Brain pericyte (primary cell): ENCODE measurements around the gene NELL1.
"Not testable (repeated sequence)": the region's sequence is repeated elsewhere in the genome, so short reads cannot be mapped to it uniquely, and the experiment has no call there.

ENCODE experiments used
- DNase-seq: peaks from one replicate; pipeline ENCODE4 v3.0.0-alpha.2; 2012; ENCODE audit warnings: low read depth, low spot score

NELL1 gene

DNA sequence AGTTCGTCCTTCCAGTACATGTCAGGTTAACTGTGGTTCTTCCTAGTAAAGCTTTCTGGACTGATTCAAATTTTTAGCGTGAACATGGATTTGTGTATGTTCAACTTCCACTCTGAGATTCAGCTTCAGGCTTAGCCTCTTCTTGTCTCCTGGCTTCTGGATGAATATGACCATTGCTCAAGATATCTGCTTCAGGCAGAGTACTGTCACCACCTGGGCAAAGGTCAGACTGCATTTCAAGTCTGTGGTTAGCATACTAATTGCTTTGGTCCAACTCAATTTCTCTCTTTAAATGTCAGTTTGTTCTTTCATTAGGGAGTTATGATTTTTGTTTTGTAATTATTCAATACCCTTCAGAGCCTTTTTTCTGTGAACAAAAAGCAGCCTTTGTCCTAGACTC is 440.0 kb downstream of the NELL1 start:
- no peak for DNase-seq

DNA sequence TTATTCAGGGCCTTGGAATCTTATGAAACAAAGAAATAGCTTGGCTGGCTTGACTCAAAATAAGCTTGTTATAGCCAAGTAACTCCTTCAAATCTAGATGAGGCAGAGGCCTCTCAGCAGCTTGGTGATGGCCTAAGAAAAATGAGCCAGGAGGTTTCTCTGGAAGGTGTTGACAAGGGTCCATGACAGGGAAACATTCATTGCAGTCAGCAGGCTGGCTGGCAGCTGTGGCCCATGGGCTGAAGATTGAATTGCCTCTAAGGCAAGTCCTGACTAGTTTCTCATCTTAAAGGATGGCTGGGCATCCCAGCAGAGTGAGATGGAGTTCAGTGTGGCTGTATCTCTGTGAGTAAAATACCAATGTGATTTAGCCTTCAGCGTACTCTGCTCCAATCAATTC is 441.0 kb downstream of the NELL1 start:
- no peak for DNase-seq

DNA sequence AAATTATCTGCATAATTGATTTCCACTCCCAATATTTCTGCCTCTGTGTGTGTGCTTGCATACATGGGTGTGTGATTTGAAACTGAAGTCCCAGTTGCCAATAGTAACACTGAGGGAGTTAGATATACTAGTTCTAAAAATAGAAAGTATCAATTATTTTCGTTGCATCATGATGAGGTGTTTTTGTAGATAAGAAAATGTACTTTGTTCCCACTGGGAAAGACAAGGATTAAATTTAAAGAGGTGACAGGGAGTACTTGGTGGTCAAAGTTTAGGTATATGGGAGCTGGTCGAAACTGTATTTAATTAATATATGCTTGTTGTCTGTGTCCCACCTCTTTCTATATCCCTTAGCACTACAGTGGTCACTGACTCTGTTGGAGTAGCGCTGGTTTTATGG is 444.5 kb downstream of the NELL1 start:
- DNase-seq: no peak

DNA sequence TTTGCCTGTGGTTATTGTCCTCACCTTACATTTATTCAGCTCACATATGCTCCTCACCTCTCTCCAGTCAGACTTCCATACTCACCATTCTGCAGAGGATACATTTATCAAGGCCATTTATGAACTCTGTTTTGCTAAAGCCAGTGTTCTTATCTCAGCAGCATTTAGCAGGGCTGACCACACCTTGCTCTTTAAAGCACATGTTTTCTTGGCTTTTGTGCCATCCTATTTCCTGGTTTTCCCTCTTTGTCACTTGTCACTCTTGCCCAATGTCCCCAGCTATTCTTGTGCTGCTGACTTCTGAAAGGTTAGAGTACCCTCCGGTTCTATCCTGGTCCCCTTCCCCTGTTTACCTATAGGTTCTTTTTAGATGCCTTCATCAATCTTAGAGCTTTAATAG is 446.6 kb downstream of the NELL1 start:
- DNase-seq: no peak

DNA sequence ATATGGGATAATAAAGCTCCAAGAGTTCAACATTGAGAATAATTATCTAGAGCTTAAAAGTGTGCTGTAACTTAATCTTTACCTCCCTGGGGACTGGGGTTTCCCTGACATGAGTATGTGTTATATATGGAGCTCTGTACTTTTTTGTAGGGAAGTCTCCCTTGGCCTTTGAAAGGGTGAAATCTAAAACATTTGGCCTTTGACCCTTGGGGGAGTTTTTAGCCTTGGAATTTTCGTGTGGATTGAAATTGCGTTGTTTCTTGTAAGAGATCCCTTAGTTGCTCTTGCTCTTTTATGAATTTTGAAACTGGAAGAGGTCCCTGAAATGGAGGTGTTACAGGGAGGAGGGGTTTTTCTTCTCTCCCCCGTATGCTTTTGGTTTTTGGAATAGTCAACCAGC is 450.0 kb downstream of the NELL1 start:
- DNase-seq: no peak

DNA sequence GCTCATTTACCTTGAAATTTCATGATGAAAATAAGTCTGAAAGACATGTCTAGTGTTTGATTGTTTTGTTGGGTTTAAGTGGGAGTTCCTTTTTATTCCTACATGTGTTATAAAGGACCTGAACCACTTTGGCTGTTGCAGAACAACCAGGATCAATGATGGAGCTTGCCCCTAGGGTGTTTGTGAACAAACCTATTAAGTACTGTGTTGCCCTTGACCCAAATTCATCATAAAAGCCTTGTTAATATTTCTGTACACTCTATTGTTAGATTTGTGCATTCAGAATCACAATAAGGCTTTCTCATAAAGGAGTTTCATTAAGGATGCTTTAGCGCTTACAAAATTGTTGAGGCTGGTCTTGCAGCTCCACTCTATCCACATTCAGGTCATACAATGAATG is 452.6 kb downstream of the NELL1 start:
- no peak for DNase-seq

DNA sequence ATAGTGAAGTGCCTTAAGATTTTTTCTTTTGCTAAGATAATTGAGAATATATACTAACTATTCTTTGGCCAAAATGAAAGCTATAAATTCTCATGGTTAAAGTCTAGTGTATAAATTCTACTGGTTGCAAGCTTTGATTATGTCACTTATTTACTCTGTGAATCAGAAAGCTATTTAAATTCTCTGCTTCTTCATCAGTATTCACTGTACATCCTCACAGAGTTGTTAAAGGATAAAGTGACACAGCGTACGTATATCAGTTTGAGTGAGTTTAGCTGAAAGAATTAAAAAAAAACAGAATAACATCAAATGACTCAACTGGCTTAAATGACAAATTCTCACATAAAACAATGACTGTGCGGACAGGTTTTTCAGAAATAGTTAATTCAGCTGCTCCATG is 453.1 kb downstream of the NELL1 start:
- DNase-seq: no peak

DNA sequence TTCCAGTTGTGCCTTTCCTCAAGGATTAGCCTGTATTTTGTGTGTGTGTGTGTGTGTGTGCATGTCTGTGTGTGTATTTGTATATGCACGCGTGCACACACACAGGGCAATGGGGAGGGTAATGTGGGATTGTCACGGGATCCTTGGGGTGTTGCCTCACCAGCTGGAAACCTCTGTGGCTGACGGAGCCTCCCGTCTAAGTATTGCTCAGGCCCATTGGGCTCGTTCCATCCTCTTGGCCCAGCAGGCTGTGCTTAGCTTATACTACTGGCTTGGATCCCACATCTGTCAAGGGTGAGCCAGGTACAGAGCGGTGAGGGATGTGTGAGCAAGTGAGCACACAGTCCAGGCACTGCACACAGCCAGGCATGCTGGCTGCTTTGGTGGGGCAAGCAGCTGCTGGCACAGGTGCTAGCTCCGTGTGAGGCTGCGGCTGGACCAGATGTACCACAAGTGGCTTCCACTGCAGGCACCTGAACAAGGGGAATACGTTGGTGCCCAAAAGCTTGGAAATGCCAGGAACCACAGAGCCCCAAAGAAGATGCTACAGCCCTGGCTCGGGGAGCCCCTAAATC is 462.8 kb downstream of the NELL1 start:
- no peak for DNase-seq

DNA sequence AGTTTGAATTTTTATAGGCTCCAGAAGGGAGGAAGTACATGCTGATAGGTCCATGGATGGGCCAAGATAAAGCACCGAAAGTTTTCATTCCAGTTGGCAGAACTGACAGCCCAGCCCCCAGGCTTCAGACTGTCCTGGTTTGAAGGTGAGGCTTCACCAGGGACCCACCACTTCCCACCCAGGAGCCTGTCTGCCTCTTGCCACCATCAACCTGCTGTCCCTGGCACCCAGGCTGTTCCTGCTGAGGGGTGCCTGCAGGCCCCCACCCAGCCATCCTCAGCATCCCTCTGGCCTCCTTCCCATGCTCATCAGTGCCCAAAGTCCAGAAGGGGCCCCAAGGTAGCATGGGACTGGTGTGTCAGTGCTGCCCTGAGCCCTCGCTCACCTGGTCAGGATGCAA is 463.9 kb downstream of the NELL1 start:
- no peak for DNase-seq

DNA sequence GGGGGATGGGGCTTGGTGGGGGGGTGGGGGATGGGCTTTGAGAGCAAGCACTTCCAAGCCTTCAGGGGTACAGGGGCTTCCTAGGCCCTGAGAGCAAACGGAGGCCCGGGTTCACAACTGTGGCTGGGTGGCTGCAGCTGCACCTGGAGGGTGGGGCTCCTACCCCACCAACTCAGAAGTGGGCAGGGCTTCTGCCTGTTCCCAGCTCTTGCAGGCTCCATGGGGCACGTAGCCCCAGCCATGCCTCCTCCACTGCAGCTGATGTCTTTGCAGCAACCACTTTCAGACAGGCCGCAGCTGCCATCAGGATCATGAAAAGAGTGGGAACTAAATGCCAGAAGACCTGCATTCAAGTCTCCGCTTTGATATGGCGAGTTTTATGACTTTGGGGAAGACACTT is 464.3 kb downstream of the NELL1 start:
- no peak for DNase-seq

DNA sequence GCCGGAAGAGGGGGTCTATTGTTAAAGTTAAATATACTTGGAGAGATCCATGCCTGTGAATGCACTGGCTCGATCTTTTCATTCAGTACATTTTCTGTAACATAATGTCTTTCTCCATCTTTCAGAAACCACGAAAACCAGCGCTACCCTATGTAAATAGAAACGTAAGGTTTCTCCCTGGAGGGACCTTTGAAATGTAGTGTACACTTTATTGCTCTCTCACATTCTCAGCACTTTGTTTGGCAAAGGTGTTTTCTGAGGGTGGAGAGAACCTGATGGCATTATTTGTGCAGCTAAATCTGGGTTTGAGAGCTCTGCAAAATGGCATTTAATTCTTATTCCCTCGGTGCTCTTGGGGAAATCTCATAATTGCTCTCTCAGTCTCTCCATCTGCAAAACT is 468.4 kb downstream of the NELL1 start:
- no peak for DNase-seq

DNA sequence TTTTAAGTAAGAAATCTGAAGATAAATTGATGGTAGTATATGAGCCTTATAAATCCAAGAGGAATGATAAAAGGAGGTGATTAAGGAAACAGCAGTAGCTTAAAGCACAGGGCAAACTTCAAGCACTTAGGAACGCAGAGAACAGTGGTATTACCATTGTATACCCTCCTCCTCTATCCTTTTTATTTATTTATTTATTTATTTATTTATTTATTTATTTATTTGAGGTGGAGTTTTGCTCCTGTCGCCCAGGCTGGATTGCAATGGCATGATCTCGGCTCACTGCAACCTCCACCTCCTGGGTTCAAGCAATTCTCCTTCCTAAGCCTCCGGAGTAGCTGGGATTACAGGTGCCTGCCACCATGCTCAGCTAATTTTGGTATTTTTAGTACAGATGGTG is 472.2 kb downstream of the NELL1 start:
- DNase-seq: not testable (repeated sequence)

DNA sequence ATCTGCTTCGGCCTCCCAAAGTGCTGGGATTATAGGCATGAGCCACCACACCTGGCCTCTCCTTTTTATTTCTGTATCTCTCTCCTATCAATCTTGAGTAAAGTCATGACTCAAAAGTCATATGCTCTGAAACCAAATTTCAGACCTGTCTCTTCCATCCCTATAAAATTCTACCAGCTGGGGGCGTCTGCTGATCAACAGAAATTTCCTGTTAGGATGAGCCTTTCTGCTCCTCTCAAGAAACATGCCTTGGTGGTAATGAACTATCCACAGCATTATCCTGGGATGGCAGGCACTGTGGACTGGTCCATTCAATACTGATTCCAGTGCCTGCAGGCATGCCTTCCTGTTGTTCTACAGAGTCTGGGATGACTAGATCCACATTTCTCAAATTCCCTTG is 472.6 kb downstream of the NELL1 start:
- DNase-seq: no peak

DNA sequence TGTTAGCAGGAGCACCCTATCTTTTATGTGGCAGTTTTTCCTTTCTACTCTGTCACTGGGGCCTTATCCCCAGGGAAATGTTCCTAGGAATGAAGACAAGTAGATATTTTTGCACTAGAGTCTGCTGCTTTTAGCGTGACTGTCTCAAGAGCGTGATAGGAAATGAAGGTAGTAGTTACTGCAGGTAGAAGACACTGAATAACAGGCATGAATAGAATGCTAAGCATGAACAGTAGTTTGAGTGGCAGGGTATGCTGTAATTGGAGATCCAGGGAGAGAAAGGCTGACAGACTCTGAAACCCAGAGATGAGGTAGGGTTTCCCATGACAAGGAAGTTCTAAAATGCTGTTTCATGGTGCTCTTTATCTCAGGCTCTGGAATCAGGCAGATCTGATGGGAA is 475.1 kb downstream of the NELL1 start:
- DNase-seq: no peak

DNA sequence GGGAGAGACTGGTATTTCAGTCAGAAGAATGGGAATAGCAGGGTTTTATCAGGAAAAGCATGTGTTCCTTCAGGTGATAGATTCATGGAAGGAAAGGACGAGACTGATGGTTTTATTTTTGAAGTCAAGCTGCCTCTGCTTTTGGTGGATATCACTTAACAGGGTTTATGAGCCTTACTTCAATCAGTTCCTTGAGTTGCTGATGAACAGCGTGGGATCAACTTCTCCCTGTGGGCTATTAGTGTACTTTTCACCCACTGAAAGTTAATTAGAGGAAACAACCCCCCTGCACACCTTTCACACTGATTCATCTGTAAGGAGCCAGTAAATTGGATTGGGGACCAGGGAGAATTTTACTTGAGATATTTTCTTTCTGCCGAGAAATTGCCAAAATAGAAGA is 479.0 kb downstream of the NELL1 start:
- DNase-seq: no peak

DNA sequence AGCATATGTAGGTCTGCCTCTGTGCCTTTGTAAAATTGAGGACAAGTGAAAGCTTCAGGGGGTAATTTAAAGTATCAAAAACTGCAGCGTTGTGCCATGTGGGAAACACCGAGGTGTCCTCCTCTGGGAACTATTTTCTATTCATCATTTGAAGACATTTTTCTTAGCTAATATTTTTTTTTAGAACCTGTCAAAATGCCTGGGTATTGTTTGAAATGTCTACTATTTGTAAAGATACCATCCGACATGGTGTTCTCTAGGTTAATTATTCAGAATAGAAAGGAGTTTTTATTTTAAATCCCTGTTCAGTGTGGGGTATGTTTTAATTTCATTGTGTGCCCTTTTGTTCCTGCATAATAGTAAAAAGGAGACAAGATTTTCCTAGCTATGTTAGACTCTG is 490.8 kb downstream of the NELL1 start:
- DNase-seq: no peak

DNA sequence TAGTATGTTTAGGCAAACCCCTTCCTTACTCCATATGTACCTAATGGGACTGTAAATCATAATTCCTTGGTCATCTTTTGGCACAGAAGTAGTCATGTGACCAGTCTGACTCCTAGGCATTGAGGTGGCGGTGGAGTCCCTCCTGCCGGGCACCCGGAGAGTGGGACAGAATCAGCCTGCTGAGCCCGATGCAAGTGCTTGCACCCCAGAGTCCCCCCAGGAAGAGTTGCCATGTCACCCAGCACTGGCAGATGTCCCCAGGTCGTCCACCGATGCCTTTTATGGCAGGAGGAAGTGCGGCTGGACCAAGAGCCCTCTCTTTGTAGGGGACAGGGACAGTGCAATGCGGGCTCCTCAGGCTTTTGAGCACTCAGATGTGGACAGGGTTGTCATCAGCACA is 500.3 kb downstream of the NELL1 start:
- DNase-seq: no peak

DNA sequence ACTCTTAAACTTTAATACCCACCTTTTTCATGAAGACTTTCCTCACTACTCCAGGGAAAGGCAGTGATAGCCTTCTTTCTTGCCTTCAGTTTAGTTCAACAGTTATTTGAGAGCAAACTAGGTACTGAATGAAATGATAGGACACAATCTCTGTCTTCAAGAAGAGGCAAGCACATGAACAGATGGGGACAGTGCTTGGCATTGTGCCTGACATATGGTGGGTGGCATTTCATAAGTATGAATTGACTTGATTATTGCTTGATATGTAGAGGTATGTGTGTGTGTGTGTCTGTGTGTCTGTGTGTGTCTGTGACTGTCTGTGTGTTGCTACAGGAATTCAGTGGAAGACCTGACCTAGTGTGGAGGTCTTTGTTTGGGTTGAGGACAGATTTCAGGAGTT is 504.1 kb downstream of the NELL1 start:
- DNase-seq: no peak

DNA sequence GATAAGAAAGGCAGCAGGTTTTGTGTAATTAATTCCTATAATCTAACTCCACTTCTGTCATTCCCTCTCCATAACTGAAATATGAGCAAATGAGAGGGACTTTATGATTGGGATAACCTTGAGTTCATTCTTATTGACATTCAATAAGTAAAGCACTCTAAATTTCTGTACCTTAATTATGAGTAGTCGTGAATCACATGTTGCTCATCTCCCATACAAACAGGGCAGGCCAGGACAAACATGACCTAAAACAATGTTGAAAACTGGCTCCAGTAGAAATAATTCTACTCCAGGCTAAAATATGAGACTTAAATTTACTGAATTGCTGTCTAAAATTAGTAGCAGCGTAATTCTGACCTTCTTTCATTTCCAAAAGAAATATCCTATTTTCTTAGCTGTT is 505.4 kb downstream of the NELL1 start:
- DNase-seq: no peak

DNA sequence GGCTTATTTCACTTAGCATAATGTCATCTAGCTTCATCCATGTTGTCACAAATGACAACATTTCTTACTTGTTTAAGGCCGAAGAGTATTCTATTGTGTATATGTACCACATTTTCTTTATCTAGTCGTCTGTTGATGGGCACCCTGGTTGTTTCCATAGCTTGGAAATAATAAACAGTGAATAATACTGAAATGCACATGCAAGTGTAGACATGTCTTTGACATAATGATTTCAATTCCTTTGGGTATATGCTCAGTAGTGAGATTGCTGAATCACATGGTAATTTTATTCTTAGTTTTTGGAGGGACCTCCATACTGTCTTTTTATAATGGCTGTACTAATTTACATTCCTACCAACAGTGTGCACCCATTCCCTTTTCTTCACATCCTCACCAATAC is 508.0 kb downstream of the NELL1 start:
- no peak for DNase-seq

DNA sequence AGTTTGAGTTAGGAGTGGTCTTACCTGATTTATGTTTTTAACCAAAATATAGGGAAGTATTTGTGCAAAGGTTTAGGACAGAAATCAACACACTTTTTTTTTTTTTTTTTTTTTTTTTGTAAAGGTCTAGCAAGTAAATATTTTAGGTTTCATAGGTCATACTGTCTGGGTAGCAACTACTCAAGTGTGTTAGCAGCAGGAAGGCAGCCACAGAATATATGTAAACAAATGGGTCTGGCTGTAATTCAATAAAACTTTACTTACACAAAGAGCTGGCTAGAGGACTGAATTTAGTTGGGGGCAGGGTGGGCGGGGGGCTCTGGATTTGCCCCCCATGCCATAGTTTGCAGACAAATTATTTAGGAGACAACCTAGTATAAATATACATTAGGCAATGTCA is 510.4 kb downstream of the NELL1 start:
- no peak for DNase-seq

DNA sequence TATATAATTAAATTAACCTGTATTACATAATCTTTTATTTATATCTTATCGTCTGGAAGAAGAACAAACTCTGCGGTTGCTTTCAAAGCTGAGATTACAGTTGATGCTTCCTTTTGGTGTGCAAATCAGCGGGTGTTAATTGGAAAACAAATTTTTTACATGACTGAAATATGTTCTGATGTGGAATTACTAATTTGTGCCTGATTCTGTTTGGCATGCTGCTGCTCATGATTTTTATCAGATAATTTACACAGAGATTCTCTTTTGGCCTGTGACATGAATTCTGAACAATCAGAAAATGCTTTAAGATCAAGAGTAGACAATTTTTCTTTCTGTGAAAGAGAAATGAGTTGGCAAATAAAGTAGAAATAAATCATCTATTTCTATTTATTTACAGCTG is 510.8 kb downstream of the NELL1 start:
- no peak for DNase-seq

DNA sequence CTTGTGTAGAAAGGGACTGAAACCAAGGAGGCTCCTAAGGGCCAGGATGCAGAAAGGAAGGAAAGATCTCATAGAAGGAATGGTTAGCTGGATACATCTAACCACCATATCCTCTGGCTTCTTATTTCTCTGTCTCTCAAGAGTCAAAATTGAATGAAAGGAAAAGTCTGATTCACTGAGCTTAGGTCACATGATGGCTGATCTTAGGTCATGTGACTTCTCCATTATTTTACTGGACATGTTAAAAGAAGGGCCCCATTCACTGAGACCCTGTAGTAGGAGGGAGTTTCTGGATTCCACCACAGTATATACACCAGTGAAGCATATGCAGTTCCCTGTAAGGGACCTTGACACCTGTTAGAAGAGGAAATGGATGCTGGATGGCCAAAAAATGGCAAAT is 516.6 kb downstream of the NELL1 start:
- DNase-seq: no peak

DNA sequence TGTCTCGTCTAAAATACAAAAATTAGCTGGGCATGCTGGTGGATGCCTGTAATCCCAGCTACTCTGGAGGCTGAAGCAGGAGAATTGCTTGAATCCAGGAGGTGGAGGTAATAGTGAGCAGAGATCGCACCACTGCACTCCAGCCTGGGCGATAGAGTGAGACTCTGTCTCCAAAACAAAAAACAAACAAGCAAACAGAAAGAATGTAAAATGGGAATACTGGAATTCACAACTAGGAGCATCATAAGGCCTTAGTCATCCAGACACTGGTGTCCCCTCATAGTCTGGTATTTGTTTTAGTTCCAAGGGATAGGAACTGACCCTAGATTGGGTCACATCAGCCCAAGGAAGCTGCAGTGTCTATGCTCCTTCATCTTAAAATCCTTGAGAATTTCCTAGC is 520.8 kb downstream of the NELL1 start:
- DNase-seq: no peak

DNA sequence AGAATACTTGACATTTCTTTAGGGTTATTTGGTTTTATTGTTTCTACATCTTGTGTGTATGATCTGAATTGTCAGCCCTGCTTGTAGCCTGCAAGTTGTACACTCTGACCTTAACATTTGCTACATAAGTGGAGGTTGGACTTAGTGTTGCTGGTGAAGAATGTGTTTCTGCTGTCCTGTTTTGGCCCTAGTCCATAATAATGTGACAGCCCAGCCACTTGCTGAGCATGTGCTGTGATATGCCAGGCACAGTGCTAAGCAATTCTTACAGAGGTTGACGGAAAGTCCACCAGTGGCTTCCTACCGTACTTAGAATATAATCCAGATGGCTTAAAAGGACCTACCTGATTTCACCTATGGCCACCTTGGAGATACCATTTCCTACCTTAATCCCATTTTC is 526.6 kb downstream of the NELL1 start:
- DNase-seq: no peak
